HG02870 (cell line): ENCODE data around the gene MARCHF6.

Source experiments
- ATAC-seq: cut with Tn5 transposase; IDR thresholded peaks from one replicate; pipeline ENCODE4 v1.9.1; 2021; ENCODE audit warnings: mild to moderate bottlenecking, moderate library complexity; ENCODE audit not compliant: unreplicated experiment

Gene MARCHF6

GRCh38 chr5:10353241-10354047 lies at the start of gene MARCHF6:
TSS of gene MARCHF6 (plus strand) at chr5:10353695. CDS start at chr5:10353899, 204 bp downstream.
- peak; percentile 84 for ATAC-seq

GRCh38 chr5:10303699-10304170 lies 49.8 kb upstream of the MARCHF6 start:
- ATAC-seq, result no peak

DNA sequence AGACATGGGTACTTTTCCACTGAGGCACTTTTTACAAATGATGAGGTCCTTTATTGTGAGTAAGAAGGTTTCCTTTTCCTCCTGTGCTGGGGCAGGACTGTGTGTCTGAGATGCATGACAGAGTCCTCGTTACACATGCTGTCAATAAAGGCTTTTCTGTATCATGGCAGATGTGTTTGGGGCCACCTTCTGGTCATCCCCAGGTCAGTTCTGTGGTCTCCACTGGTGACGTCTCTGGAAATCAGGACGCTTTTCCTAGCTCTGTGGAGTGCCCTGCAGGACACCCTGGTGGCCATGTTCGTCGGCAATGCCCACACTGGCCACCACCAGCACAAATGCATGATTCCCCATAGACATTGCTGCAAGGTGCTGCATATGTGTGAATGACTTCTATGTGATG lies 48.6 kb upstream of the MARCHF6 start:
- no peak for ATAC-seq

- ATAC-seq, result no peak
Observed at GRCh38 chr5:10306114-10306513, 47.4 kb upstream of the MARCHF6 start.

- no peak for ATAC-seq
Observed at GRCh38 chr5:10306806-10307205, 46.7 kb upstream of the MARCHF6 start.

DNA sequence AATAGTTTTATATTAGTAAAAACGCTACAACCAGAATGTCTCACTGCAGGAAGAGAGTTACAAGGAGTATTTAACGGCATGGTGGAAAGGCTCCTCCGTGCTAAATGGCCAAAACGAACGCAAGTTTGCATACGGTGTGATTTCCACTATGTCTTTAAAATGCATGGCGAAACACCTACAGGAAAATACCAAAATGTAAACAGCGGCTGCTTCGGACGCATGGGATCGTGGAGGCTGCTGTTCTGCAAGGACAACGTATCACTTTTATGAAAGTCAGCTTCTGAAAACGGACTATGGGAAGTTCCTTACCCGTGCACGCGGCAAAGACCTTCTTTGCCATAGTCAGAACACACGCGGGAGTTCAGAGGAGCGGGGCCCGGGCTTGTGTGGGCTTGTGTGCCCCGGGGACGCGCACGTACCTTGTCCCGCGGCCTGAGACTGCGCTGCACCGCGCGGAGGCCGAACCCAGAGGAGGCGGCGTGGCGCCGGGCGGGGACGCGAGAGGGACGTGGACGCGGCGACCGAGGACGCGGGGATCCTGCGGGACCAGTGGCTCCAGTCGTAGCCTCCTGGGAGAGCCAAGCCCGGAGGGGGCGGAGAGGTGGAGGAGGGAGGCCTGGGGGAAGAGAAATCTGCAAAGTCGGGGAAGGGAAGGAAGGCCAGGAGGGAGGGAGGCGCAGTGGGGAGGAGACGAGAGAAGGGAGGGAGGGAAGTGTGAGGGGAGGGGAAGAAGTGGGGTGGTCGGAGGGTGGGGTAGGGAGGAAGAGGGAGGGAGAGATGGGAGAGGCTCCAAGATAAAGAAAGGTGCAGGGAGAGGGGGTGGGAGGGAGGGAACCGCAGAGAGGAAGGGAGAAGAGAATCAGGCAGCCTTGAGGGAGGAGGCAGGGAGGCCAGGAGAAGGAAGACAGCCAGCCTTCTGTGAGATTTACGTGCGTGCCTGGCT lies 46.0 kb upstream of the MARCHF6 start, which contains the start of gene CMBL:
Gene CMBL (minus strand): TSS at position 697 of the 943 bp plus-strand sequence. CDS start 17,140 bp downstream, outside the sequence.
- ATAC-seq, result peak; percentile 61

DNA sequence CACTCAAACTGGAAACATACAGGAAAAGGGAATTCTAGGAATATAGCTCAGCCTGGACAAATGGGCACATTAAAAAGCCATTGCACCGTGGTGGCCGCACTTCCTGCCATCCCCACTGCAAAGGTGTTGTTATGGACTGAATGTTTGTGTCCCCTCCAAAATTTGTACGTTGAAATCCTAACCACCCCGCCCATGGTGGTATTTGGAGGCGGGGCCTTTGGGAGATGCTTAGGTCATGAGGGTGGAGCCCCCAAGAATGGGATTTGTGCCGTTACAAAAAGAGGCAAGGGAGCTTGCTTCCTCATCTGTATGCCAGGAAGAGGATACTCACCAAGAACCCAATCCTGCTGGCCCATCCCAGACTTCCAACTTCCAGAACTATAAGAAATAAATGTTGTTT lies 44.7 kb upstream of the MARCHF6 start:
- ATAC-seq, result no peak

GRCh38 chr5:10310066-10310779 lies 43.3 kb upstream of the MARCHF6 start:
- no peak for ATAC-seq

- ATAC-seq, result peak; percentile 70
Observed at GRCh38 chr5:10310835-10311570, 42.5 kb upstream of the MARCHF6 start.

DNA sequence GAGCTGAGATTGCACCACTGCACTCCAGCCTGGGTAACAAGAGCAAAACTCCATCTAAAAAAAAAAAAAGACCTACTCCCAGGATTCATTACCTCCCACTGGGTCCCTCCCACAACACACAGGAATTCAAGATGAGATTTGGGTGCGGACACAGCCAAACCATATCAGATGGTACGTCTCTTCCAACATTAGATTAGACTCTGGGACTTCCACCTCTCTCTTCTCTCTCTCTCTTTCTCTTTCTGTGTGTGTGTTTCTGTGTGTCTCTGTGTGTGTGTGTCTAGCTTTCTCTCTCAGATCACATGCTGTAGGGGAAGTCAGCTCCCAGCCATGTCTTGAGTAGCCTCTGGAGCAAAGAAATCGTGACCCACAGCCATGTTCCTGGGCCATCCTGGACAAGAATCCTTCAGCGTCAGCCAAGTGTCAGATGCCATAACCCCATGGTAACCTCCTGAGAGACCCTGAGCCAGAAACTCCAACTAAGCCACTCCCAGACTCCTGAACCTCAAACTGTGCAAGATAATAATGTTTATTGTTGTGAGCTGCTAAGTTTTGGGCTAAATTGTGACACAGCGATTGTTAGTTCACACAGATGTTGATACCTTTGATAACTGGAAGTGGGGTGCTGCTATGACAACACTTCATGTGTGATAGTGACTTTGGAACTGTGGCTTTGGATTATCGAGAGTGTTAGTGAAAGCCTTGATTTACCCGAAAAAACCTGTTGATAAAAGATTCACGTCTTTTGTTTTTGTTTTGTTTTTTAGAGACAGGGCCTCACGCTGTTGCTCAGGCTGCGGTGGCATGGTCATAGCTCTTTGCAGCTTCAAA lies 41.7 kb upstream of the MARCHF6 start:
- no peak for ATAC-seq

GRCh38 chr5:10315201-10315600 lies 38.3 kb upstream of the MARCHF6 start:
- no peak for ATAC-seq

DNA sequence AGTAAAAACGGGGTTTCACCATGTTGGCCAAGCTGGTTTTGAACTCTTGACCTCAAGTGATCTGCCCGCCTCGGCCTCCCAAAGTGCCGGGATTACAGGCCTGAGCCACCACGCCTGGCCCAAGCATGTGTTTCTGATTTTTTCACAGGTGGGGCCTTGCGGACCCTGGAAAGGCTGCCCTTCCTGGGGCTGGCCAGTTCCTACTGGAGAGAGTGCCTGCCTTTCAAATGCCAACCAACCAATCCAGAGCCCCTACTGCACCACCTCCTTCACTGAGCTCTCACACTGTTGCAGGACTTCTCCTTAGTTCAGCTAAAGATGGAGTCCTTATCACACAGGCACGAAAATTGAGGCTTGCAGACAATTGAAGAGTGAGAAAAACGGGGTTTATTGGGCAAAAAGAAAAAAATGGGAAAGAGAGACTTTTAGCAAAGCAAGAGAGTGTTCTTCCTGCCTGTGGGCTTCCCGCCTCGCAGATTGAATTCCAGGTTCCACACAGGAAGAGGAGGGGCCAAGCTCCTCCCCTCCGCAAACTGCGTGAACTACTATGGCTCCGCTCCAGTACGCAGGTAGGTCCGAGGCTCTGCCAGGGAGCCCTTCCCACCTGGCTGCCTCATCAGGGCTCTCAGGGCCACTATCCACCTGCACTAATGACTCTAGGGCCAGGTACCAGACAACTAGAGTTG lies 37.5 kb upstream of the MARCHF6 start:
- ATAC-seq, result no peak

DNA sequence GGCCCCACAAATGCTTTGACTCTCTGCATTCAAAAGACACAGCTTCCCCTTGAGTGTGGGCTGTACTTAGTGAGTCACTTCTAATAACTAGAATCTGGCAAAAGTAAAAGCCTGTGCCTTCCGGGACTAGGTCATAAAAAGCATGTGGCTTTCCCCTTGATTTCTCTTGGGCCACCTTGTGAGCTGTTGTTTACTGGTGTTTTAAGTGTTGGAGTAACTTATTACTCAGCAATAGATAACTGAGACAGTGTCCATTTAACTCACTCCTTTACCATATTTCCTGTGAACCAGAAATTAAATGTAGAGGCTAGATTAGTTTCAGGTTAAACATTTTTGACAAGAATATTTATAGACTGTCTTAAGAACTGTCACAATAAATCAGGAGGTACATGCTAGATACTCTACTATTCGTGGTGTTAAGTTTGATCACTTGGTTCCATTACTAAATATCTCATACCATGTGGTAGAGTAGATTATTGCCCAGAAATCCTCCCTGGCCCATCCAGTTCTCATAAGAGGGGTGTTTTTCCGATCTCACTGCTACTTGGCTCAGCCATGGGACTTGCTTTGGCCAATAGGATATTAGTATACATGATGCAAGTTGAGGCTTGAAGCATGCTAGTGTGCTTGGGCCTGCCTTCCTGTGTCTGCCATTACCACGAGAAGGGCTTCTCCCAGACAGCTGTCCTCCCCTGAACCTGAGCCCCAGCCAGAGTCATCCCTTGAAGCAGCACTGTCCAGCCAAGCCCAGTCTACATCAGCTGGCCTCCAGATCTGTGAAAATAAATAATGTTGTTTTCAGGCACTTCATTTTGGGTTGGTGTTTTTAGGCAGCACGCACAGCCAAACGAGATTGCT lies 35.4 kb upstream of the MARCHF6 start:
- ATAC-seq, result peak; percentile 89

DNA sequence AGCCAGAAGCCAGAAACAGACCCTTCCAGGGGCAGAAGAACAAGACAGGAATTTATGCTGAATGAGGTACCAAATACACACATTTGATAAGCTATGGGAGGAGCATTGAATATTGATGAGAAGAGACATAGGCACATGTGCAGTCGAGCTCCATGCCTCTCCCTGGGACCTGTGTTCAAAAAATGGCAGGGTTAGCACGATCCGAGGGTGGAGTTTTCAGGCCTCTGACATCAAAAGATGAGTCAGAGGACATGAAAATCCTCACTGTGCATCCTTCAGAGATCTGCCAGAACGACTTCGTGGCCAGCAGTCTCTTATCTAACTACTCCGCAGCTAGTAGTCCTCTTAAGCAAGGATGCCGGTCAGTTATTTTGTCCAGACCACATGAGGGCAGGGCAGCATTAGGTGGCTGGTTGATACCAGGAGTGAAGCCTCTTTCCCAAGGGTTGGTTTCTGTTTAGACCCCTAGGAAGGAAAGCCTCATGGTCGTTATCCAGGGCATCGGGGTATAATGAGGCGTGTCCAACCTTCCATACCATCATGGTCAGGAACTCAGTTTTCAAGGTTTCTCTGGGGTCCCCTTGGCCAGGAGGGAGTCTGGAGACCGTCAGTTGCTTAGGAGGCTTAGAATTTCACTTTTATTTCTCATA lies 34.2 kb upstream of the MARCHF6 start:
- no peak for ATAC-seq

DNA sequence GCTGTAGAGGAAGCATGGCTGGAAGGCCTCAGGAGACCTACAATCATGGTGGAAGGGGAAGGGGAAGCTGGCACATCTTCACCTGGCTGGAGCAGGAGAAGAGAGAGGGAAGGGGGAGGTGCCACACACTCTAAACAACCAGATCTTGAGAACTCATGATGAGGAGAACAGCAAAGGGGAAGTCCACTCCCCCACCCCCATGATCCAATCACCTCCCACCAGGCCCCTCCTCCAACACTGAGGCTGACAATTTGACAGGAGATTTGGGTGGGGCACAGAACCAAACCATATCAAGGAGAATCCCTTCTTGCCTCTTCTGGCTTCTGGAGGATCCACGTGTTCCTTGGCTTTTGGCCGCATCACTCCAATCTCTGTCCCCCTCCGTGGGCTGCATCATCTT lies 32.7 kb upstream of the MARCHF6 start:
- no peak for ATAC-seq

DNA sequence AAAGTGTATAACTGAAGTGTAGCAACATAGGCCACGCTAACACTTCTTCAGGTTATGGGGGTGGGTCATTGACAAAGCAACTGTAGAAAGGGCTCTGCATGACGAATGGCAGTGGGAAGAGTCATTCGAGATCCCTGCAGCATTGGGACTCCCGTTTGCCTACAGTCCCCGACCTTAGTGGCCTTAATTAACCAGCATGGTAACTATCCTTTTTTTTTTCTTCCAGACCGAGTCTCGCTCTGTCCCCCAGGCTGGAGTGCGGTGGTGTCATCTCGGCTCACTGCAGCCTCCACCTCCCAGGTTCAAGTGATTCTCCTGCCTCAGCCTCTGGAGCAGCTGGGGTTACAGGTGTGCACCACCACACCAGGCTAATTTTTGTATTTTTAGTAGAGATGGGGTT lies 31.6 kb upstream of the MARCHF6 start:
- ATAC-seq, result no peak
